Calu3 (cell line): ENCODE measurements around the gene IQGAP1. TPM values are rescaled to one million over a fixed set of nuclear protein-coding genes. Genes with fewer than 3 reads are reported as not detected.

Experiments
- BruUV-seq: library from RNA; stranded (reverse); fragments of 400-500 nt; replicated peaks from 2 replicates; lab custom pipeline; 2021; lab: Mats Ljungman, UMichigan
- CTCF ChIA-PET: fragments of 300-600 bp; sonication (Branson Sonifier 250); formaldehyde crosslinking; loops from one replicate; lab custom pipeline; 2022; ENCODE audit warnings: antibody characterized with exemption; lab: Charles Lee
- DNase-seq: peaks from one replicate; pipeline ENCODE4 v3.0.0; 2022
- H3K27ac Mint-ChIP-seq: one replicate; pipeline ENCODE4 v1.8.0; 2022; ENCODE audit warnings: mixed read lengths; ENCODE audit not compliant: unreplicated experiment
- H3K27me3 Mint-ChIP-seq: one replicate; pipeline ENCODE4 v1.8.0; 2022; ENCODE audit warnings: mixed read lengths; ENCODE audit not compliant: unreplicated experiment
- H3K36me3 Mint-ChIP-seq: one replicate; pipeline ENCODE4 v1.8.0; 2022; ENCODE audit warnings: mild to moderate bottlenecking, moderate library complexity, mixed read lengths; ENCODE audit not compliant: insufficient read depth, unreplicated experiment
- H3K4me1 Mint-ChIP-seq: one replicate; pipeline ENCODE4 v1.8.0; 2022; ENCODE audit warnings: mild to moderate bottlenecking, low read depth, mixed read lengths; ENCODE audit not compliant: unreplicated experiment
- H3K4me3 Mint-ChIP-seq: one replicate; pipeline ENCODE4 v1.8.0; 2022; ENCODE audit warnings: mild to moderate bottlenecking, low read depth, moderate library complexity, mixed read lengths; ENCODE audit not compliant: unreplicated experiment
- H3K9me3 Mint-ChIP-seq: one replicate; pipeline ENCODE4 v1.8.0; 2022; ENCODE audit warnings: low read depth, mixed read lengths; ENCODE audit not compliant: unreplicated experiment
- intact Hi-C: fragments of 100-400 bp; cut with micrococcal nuclease; formaldehyde crosslinking; loops from one replicate; pipeline ENCODE4 v1.10.0; 2022; ENCODE audit not compliant: unreplicated experiment
- total RNA-seq: library from RNA; stranded (reverse); gene quantifications from 2 replicates; pipeline ENCODE4 v1.2.3, GENCODE V29; 2022
- TF ChIP-seq, protein P1 (sequence below): fragments of 200-600 bp; IDR thresholded peaks from one replicate; pipeline ENCODE4 v1.8.0; 2022; ENCODE audit warnings: antibody characterized with exemption; ENCODE audit not compliant: unreplicated experiment

The IQGAP1 gene
- total RNA-seq, 1 experiment from 2014 or later: 206 TPM

DNA sequence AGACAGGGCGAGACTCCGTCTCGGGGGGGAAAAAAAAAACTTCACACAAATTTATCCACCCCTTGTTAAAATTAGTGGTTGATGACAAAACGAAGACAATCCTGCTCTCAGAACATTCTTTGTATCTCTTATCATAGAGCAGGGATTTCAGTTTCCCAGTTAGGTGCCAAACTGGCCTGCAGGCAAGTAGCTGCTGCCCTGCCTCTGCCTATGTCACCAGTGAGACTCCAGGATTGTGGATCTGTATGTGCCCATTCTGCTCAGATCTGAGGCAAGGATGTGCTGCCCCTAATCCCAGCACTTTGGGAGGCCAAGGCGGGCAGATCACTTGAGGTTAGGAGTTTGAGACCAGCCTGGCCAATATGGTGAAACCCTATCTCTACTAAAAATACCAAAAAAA, 54.4 kb downstream of the IQGAP1 start:
- Mint-ChIP-seq H3K36me3 (peaks cover 35% of the 10 kb centered on the region), H3K9me3 (no peaks in the 10 kb centered on the region), H3K27ac (no peak overlapping the region), H3K4me3 (no peak overlapping the region), H3K27me3 (no peaks in the 10 kb centered on the region), H3K4me1 (no peaks in the 10 kb centered on the region)
- no peak for DNase-seq
- TF ChIP-seq, protein P1, sequence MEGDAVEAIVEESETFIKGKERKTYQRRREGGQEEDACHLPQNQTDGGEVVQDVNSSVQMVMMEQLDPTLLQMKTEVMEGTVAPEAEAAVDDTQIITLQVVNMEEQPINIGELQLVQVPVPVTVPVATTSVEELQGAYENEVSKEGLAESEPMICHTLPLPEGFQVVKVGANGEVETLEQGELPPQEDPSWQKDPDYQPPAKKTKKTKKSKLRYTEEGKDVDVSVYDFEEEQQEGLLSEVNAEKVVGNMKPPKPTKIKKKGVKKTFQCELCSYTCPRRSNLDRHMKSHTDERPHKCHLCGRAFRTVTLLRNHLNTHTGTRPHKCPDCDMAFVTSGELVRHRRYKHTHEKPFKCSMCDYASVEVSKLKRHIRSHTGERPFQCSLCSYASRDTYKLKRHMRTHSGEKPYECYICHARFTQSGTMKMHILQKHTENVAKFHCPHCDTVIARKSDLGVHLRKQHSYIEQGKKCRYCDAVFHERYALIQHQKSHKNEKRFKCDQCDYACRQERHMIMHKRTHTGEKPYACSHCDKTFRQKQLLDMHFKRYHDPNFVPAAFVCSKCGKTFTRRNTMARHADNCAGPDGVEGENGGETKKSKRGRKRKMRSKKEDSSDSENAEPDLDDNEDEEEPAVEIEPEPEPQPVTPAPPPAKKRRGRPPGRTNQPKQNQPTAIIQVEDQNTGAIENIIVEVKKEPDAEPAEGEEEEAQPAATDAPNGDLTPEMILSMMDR: no peak
- no TSS peak for BruUV-seq
- CTCF ChIA-PET: no interaction called here
- intact Hi-C loops: no loop called here

DNA sequence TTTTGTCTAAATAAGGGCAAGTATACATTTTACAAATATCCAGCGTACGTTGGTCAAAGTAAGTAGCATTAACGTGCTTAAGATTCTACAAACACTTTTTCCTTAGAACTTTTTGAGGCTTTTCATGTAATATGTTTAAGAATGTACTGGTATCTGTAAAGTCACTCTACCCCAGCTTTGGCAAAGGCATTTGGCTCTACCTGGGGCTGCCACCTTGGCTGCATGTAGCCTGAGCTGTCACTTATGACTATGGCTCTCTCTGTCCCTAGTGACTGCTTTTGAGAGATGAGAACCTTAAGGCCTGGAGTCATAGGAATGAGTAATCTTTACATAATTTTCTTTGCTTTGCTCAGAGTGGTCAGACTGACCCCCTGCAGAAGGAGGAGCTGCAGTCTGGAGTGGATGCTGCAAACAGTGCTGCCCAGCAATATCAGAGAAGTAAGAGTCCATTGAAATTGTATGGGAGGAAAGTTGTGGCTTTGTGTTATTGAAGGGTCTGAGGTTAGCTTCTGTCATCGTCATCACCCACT, 61.2 kb downstream of the IQGAP1 start:
- Mint-ChIP-seq H3K36me3 (peaks cover 54% of the 10 kb centered on the region), H3K27me3 (no peaks in the 10 kb centered on the region), H3K4me3 (no peak overlapping the region), H3K9me3 (no peaks in the 10 kb centered on the region), H3K4me1 (peaks cover 13% of the 10 kb centered on the region), H3K27ac (no peak overlapping the region)
- CTCF ChIA-PET: interaction anchor here (1.7 kb wide), 1 partner anchor 87 kb away, joined by 6 read pairs; no protein-coding TSS in a partner anchor
- intact Hi-C loops: no loop called here
- BruUV-seq: no TSS peak
- DNase-seq: no peak
- TF ChIP-seq, protein P1: no peak

DNA sequence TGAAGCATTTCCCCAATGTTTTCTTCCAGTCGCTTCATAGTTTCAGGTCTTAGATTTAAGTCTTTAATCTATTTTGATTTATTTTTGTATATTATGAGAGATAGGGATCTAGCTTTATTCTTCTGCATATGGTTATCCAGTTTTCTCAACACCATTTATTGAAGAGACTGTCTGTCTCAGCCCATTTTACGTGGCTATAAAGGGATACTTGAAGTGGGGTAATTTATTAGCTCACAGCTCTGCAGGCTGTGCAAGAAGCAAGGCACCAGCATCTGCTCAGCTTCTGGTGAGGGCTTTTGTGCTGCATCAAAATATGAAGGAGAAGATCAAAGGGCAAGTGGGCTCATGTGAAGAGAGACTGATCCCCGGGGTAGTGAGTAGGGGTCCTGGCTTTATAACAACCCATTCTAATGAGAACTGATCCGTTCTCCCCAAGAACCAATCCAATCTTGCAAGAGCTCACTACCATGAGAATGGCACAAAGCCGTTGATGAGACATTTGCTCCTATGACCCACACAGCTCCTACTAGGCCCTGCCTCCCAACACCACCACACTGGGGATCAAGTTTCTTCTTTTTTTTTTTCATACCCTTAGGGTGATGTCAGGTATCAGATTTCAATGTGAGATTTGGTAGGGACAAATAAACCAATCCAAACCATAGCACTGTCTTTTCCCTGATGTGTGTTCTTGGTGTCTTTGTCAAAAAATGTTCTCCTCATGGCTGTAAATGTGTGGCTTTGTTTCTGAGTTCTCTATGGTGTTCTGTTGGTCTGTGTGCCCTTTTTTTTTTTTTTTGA, 63.2 kb downstream of the IQGAP1 start:
- Mint-ChIP-seq H3K36me3 (peaks cover 54% of the 10 kb centered on the region), H3K9me3 (no peaks in the 10 kb centered on the region), H3K27me3 (no peaks in the 10 kb centered on the region), H3K4me3 (no peak overlapping the region), H3K27ac (no peak overlapping the region), H3K4me1 (peaks cover 13% of the 10 kb centered on the region)
- intact Hi-C loops: no loop called here
- peak; percentile 4 for DNase-seq
- CTCF ChIA-PET: interaction anchor here (0.6 to 1.5 kb wide), 5 partner anchors 9 to 131 kb away, joined by 3 to 5 read pairs (median 3); no protein-coding TSS in a partner anchor
- no TSS peak for BruUV-seq
- TF ChIP-seq, protein P1: no peak

DNA sequence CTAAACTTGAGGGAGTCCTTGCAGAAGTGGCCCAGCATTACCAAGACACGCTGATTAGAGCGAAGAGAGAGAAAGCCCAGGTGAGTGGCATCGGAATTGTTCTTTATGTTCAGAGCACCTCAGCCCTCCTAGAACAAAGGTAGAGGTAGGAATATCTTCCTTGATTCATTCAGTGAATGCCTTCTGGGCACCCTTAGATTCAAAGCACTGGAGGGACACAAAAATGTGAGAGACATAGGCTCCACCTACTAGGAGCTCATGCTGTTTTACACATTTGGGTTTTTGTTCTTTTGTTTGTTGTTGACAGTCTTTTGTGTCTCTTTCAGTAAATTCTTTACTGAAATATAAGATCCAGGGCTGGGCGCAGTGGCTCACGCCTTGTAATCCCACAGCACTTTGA, 68.2 kb downstream of the IQGAP1 start:
- Mint-ChIP-seq H3K9me3 (no peaks in the 10 kb centered on the region), H3K27ac (no peak overlapping the region), H3K4me3 (no peak overlapping the region), H3K27me3 (no peaks in the 10 kb centered on the region), H3K4me1 (peaks cover 4% of the 10 kb centered on the region), H3K36me3 (peaks cover 66% of the 10 kb centered on the region)
- intact Hi-C loops: no loop called here
- TF ChIP-seq, protein P1: no peak
- no TSS peak for BruUV-seq
- CTCF ChIA-PET: no interaction called here
- DNase-seq: no peak
